ENCODE measurements around the gene ZNF148. TPM values are rescaled to one million over a fixed set of nuclear protein-coding genes. Genes with fewer than 3 reads are reported as not detected.

ZNF148 gene
- total RNA-seq, 1 experiment from 2014 or later: 55.8 TPM

GRCh38 chr3:125322917-125323316, 52.2 kb downstream of the ZNF148 start:
- no TSS peak for BruUV-seq (replicated peaks)
- intact Hi-C loops (cut with micrococcal nuclease; ENCODE audit: unreplicated experiment) (no loop called here), in situ Hi-C loops (cut with HindIII; ENCODE audit: low pct_unique_long_range_greater_than_20kb, low sequenced_read_pairs) (no loop called here)
- H3K9me3 ChIP-seq (ENCODE audit: control insufficient read depth, insufficient read depth, low read depth, low read length): no peaks in the 10 kb centered on the region
- no peak overlapping the region for H3K27ac ChIP-seq (ENCODE audit: low read length)
- ChIA-PET CTCF (no interaction called here), POLR2A (no interaction called here)
- no peak for ATAC-seq
- no peaks in the 10 kb centered on the region for H3K27me3 ChIP-seq (ENCODE audit: control insufficient read depth, insufficient read depth, low read length)
- TF ChIP-seq SIN3A (IDR thresholded peaks at IDR 0.05; ENCODE audit: borderline replicate concordance, insufficient read depth, low read depth, low read length): no peak
- TF ChIP-seq TCF7L2 (IDR thresholded peaks at IDR 0.05; ENCODE audit: low read depth, low read length): no peak
- TF ChIP-seq POLR2AphosphoS5 (IDR thresholded peaks at IDR 0.05; ENCODE audit: low read depth, low read length): no peak
- TF ChIP-seq CTCF (IDR thresholded peaks at IDR 0.05): no peak
- H3K4me3 ChIP-seq (ENCODE audit: low read depth in 2 of 2, low read length in 2 of 2): no peak overlapping the region
- peaks cover 3% of the 10 kb centered on the region; the same call in 1 of the 2 replicates for H3K36me3 ChIP-seq (ENCODE audit: control insufficient read depth, insufficient read depth, low read length)
- peaks cover 7% of the 10 kb centered on the region; the same call in 1 of the 2 replicates for H3K4me1 ChIP-seq (ENCODE audit: control insufficient read depth, insufficient read depth, low read length)
- DNase-seq (ENCODE audit: low read depth, low spot score): no peak

DNA sequence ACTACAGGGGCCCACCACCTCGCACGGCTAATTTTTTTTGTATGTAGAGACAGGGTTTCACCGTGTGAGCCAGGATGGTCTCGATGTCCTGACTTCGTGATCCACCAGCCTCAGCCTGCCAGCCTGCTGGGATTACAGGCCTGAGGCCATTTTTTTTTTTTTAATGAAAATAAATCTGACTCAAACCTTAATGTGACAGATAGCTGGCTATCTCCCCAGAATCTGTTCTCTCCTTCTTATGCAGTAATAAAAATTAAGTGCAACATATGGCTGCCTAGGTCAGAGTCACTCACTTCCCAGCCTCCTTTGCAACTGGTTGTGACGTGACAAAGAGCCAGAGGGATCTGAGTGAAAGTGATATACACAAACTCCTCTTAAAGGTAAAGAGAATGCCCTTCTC, 53.0 kb downstream of the ZNF148 start:
- peak; percentile 34; the same call in 1 of the 2 replicates for ATAC-seq
- in situ Hi-C loops (cut with HindIII; ENCODE audit: low pct_unique_long_range_greater_than_20kb, low sequenced_read_pairs): no loop called here
- no peak for DNase-seq (ENCODE audit: low read depth, low spot score)
- CTCF ChIA-PET: no interaction called here
- TSS peak; percentile 8 for BruUV-seq (replicated peaks)
- TF ChIP-seq SIN3A (IDR thresholded peaks at IDR 0.05; ENCODE audit: borderline replicate concordance, insufficient read depth, low read depth, low read length): no peak
- TF ChIP-seq POLR2AphosphoS5 (IDR thresholded peaks at IDR 0.05; ENCODE audit: low read depth, low read length): no peak
- TF ChIP-seq CTCF (IDR thresholded peaks at IDR 0.05): no peak
- no peak for TF ChIP-seq TCF7L2 (IDR thresholded peaks at IDR 0.05; ENCODE audit: low read depth, low read length)
- Histone ChIP-seq H3K9me3 (ENCODE audit: control insufficient read depth, insufficient read depth, low read depth, low read length) (no peaks in the 10 kb centered on the region), H3K4me3 (ENCODE audit: low read depth in 2 of 2, low read length in 2 of 2) (no peak overlapping the region), H3K27me3 (ENCODE audit: control insufficient read depth, insufficient read depth, low read length) (no peaks in the 10 kb centered on the region), H3K27ac (ENCODE audit: low read length) (no peak overlapping the region), H3K36me3 (ENCODE audit: control insufficient read depth, insufficient read depth, low read length) (peaks cover 3% of the 10 kb centered on the region; the same call in 1 of the 2 replicates), H3K4me1 (ENCODE audit: control insufficient read depth, insufficient read depth, low read length) (peaks cover 7% of the 10 kb centered on the region; the same call in 1 of the 2 replicates)
- intact Hi-C loops (cut with micrococcal nuclease; ENCODE audit: unreplicated experiment): no loop called here
- POLR2A ChIA-PET: no interaction called here

DNA sequence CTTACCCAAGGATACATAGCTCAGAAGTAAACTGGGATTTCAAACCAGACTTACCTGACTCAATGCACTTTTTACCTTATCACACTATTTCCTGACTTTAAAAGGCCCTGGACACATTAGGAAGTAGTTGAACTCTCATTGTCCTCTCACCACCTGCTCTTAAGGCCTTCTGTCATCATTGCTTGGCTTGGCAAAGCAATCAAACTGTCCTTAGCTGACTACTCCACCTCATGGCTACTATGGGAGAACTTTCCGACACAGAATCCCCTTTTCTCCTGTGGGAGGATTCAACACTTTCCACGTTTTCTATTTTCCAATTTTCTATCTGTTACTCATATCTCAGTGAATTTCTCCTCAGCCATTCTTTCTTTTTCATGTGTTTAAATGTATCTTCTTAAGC, 55.4 kb downstream of the ZNF148 start:
- Histone ChIP-seq H3K9me3 (ENCODE audit: control insufficient read depth, insufficient read depth, low read depth, low read length) (no peaks in the 10 kb centered on the region), H3K36me3 (ENCODE audit: control insufficient read depth, insufficient read depth, low read length) (peaks cover 3% of the 10 kb centered on the region; the same call in 1 of the 2 replicates), H3K4me3 (ENCODE audit: low read depth in 2 of 2, low read length in 2 of 2) (no peak overlapping the region), H3K27me3 (ENCODE audit: control insufficient read depth, insufficient read depth, low read length) (no peaks in the 10 kb centered on the region), H3K4me1 (ENCODE audit: control insufficient read depth, insufficient read depth, low read length) (peaks cover 7% of the 10 kb centered on the region; the same call in 1 of the 2 replicates), H3K27ac (ENCODE audit: low read length) (no peak overlapping the region)
- ChIA-PET CTCF (interaction anchor here (0.6 kb wide), 1 partner anchor 324 kb away, joined by 6 read pairs; no protein-coding TSS in a partner anchor), POLR2A (interaction anchor here (0.6 kb wide), 1 partner anchor 116 kb away, joined by 5 read pairs; no protein-coding TSS in a partner anchor)
- no peak for TF ChIP-seq REST (IDR thresholded peaks at IDR 0.05; ENCODE audit: insufficient read depth in 1 of 2, low read depth in 2 of 2, low read length in 1 of 2)
- no peak for TF ChIP-seq SIN3A (IDR thresholded peaks at IDR 0.05; ENCODE audit: borderline replicate concordance, insufficient read depth, low read depth, low read length)
- TF ChIP-seq CTCF (IDR thresholded peaks at IDR 0.05): no peak
- TF ChIP-seq POLR2AphosphoS5 (IDR thresholded peaks at IDR 0.05; ENCODE audit: low read depth, low read length): no peak
- TF ChIP-seq TCF7L2 (IDR thresholded peaks at IDR 0.05; ENCODE audit: low read depth, low read length): no peak
- no peak for DNase-seq (ENCODE audit: low read depth, low spot score)
- in situ Hi-C loops (cut with HindIII; ENCODE audit: low pct_unique_long_range_greater_than_20kb, low sequenced_read_pairs): no loop called here
- ATAC-seq: no peak
- BruUV-seq (replicated peaks): no TSS peak
- intact Hi-C loops (cut with micrococcal nuclease; ENCODE audit: unreplicated experiment): no loop called here
